HG03442 (cell line): ENCODE results near the gene TRAF1.
A peak's percentile ranks its signal among the peaks of the same experiment; 100 is the strongest.

ENCODE experiments used
- ATAC-seq: cut with Tn5 transposase; IDR thresholded peaks from one replicate; pipeline ENCODE4 v1.9.1; 2021; ENCODE audit warnings: mild to moderate bottlenecking, moderate library complexity; ENCODE audit not compliant: unreplicated experiment

Gene TRAF1

DNA sequence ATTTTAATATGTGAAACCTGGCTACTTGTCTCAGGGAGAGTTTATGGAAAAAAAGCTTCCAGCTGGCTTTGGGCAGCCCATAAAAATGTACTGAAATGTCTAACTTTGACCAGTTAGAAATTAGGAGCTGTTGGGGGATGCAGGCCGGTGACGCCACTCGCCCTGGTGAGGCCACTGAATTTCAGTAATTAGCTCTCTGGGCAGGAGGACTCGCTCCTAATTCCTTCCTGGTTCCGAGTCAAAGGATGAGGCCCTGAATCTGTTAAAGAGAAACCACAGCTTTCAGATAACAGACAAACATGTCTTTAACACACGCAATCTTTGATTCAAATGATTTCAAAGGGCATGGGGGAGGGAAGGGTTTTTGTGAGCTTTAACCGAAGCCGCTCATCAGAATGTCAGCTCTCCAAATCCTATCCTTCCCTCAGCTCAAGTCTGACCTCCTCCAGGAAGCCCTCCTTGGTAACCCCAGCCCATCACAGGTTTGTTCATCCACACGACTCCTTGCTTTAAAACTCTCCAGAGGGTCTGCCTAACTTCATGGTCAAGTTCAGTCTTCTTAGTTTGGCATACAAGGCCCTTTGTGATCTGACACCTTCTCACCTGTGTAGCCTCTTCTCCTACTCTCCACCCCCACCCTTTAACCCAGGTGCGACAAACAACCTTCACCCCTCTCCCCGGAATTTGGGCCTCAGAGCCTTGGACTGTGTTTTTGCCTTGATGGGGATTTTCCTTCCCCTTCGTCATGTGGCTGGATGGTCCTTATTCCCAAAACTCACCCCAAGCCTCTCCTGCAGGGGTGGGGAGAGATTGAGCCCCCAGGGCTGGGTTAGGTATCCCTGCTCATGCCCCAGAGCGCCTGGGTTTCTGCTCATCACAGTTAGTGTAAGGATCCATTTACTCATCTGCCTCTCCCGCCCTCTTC, 36.0 kb downstream of the TRAF1 start:
- ATAC-seq = no peak

DNA sequence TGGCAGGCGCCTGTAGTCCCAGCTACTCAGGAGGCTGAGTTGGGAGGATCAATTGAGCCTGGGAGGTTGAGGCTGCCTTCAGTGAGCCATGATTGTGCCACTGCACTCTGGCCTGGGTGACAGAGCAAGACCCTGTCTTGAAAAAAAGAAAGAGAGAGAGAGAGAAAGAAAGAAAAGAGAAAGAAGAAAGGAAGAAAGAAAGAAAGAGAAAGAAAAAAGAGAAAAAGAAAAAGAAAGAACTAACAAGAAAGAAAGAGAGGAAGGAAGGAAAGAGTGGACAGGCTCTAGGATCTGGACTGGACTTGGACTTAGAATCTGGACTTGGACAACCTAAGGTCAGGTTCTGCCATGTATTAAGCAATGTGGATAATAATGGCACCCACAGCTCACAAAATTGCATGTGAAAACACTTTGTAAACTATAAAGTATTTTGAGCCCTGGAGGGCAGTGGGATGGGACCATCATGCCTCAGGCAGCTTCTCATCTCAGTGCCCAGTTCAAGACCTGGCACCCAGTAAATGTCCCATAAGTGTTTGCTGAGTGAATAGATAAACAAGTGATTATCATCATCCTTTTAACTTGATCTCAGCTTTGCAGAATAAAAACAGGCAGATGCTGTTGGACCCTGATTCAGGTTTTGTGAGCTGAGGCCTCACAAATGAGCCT, 36.9 kb downstream of the TRAF1 start:
- ATAC-seq = no peak

DNA sequence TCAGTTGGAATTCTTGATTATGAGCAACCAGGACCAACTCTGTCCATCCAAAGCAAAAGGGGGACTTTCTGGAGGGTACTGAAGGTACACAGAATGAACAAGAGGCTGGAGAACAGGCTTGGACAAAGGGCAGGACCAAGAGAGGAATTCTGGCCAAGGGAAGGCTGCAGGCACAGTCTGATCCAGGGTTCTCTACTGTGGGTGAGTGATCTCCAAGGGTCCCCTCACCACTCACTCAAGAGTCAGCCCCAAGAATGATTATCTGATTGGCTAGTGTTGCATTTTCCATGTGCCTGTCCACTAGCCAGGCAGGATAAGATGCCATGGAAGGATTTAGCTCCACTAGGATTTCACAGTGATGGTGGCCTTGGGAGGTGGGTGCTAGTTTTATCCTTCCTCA, 38.0 kb downstream of the TRAF1 start:
- ATAC-seq = no peak

DNA sequence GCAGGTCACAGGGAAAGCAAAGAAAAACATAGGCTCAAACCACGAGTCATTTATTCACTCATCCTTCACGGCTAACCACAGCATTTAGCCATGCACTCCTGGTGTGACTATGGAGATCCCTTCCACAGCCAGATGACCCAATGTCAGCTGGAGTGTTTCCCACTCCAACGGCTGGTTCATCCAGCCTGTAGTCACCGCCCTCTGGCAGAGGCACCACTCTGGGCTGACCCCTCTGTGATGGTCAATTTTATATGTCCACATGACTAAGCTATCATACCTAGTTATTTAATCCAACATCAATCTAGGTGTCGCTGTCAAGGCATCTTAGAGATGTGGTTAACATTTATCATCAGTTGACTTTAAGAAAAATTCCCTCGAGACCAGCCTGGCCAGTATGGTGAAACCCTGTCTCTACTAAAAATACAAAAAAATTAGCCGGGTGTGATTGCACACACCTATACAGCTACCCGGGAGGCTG, 40.1 kb downstream of the TRAF1 start:
- ATAC-seq = no peak

DNA sequence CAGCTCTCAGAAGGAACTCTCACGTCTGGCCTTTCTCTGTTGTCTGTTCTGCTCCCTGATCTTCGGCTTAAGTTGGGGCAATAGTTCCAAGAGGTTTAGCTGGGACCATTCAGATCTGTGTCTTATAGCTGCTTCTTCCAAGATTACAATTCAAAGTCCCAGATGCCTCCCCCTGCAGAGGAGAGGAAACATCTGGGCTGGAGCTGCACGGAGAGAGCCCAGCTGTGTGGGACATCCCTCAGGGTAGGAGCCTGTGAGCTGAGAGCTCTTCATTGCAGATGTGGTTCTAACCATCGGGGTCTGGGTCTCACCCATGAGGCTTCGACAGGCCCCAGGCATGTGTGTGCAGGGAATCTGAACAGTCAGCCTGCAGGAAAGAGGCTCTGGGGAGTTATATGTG, 40.6 kb downstream of the TRAF1 start:
- ATAC-seq = no peak

DNA sequence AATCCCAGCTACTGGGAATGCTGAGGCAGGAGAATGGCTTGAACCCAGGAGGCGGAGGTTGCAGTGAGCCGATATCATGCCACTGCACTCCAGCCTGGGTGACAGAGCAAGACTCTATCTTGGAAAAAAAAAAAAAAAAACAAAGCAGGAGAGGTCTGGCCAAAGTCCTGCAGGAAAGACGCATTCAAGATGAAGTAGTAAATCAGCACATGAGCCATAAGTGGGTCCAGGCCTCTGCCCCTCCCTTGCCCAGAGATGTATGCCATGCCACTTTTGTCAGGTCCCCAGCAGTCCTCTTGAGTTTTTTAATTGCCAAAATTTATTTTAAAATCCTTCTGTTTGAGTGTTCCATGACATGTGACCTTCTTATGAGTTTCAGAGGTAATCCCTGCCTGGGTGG, 41.1 kb downstream of the TRAF1 start:
- no peak for ATAC-seq

DNA sequence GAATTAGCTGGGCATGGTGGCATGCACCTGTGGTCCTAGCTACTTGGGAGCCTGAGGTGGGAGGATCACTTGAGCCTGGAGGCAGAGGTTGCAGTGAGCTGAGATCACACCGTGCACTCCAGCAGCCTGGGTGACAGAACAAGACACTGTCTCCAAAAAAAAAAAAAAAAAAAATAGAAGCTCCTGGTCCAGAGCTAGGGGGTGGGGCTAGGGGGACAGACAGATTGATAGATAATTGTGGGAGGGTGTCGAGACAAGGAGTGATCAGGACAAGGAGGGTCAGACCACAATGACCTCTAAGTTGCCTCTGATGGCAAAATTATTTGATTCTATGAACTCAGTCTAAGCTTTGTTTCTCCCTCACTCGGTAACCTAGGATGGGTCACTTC, 43.0 kb downstream of the TRAF1 start:
- no peak for ATAC-seq

DNA sequence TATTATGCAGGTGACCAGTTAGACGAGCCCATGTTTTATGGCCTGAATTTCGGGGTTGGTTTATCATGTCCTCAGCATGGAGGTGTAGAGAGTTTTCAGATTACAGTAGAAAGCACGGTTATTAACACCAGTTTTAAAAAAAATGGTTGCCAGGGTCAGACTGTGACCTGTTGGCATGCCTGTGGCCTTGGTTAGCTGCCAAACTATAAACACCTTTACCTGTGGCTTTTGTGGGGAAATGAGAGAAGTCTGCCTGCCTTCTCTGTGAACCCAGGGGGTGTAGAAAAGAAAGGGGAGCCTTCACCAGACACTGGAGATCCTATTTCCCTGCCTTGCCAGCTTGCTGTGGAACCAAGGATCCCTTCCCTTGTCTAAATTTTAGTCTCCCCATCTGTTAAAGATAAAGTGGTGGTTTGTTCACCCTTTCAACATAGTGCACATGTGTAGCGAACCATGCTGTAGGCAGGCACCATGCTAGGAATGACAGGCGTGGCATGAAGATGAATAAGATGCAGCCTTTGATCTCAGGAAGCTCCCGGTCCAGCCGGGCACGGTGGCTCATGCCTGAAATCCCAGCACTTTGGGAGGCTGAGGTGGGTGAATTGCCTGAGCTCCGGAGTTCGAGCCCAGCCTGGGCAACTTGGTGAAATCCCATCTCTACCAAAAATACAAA, 43.5 kb downstream of the TRAF1 start:
- no peak for ATAC-seq

DNA sequence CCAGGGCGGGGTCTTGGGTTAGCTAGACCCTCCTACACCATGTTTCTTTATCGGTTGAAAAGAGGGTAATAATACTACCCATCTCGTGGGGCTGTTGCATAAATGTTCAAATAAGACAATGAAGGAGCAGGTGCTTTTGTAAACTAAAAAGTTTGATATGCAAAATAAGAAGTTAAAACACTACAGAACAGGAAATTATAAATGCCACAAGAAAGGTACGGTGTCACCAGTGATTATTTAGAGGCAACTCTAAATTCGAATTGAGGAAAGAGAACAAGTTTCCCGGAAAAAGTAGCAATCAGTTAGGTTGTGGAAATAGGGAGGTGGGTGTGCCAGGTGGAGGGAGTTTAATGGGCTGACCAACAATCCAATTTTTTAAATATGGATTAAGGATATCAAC, 47.1 kb downstream of the TRAF1 start:
- ATAC-seq = no peak

DNA sequence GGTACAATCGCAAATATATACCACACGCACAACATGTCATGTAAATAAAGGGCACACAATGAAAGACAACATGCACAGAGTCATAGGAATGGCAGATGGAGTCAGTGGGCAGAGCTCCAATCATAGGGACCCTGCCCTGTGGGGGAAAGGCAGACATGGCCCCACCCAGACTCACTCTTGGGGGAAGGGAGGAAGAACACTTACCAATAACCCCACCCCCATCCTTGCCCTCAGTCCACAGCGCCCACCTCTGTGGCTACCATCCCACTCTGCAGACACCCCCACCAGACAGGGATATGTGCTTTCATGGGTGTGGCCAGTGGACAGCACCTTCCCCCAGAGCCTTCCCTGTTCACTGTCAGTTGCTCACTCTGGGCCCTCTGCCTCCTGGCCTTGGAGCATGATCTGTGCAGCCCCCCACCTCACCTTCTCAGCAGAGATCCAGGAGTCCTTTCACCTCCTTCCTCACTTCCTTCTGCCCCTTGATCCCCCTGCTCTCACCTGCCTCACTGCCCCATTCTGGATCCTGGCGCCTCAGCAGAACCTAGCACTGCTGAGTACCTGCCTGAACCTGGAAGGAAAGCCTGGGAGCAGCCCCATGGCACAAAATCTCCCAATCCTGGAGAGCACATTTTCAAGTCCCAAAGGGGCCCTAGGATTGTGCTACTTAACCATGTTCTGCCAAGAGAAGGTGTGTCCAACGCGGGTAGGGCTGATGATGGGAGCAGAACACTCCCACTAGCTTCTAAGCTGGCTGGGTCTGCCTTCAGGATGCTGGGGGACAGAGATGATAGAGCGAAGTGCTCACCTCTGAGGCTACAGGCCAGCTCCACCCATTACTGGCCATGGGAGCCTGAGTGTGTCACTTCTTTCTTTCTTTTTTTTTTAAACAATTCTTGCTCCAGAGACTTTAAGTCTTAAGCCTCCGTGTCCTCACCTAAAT, 48.1 kb downstream of the TRAF1 start:
- ATAC-seq = no peak

DNA sequence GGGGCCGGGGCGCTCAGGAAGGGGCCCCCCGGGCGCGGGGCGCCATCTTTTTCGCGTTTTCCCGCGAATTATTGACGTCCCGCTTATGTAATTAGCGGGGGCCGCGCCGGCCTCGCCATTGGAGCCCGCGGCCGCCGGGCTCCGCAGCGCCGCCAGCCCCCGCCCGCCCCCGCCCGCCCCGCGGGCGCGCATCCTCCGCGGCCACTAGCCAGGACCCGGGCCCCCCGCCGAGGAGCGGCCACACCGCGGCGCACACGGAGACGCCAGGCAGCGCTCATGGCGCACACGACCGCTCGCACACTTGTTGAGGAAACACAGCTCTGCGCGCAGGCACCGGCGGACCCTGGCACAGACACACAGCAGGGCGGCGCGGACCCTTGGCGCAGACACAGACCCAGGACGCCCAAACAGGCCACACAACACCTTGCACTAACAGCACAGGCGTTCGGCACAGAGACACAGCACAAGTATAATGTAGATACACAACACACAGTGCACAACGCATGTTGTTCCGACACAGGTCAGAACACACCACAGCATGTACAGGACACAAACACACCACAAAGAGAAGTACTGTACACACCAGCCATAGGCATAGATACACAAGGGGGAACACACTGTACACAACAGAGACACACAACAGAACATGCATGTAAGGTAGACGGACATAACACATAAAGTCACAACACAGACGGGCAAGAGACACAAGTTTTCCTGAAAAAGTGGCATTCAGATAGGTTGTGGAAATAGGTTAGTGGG, 49.1 kb downstream of the TRAF1 start:
- ATAC-seq = peak; percentile 40

DNA sequence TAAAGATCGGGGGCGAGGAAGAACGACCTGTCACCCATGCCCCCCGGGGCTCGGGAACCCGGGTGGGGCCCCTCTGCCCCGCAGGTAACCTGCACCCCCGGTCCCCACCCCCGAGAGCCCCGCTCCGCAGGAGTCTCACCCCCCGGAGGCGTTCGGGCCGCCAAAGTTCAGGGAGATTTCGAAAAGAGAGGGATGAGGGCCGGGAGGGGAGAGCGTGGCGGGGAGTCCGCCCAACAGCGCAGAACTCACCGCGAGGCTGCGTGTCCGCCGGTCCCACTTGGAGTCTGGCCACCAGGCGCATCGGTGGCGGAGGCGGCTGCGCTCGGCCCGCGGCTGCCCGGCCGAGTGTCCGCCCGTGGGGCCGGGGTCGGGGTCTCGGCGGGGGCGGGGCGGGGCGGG, 49.8 kb downstream of the TRAF1 start, which contains the start of gene PHF19:
Gene PHF19 (minus strand): TSS at position 347 of the 399 bp plus-strand sequence. CDS start 2,447 bp downstream, outside the sequence.
- no peak for ATAC-seq

DNA sequence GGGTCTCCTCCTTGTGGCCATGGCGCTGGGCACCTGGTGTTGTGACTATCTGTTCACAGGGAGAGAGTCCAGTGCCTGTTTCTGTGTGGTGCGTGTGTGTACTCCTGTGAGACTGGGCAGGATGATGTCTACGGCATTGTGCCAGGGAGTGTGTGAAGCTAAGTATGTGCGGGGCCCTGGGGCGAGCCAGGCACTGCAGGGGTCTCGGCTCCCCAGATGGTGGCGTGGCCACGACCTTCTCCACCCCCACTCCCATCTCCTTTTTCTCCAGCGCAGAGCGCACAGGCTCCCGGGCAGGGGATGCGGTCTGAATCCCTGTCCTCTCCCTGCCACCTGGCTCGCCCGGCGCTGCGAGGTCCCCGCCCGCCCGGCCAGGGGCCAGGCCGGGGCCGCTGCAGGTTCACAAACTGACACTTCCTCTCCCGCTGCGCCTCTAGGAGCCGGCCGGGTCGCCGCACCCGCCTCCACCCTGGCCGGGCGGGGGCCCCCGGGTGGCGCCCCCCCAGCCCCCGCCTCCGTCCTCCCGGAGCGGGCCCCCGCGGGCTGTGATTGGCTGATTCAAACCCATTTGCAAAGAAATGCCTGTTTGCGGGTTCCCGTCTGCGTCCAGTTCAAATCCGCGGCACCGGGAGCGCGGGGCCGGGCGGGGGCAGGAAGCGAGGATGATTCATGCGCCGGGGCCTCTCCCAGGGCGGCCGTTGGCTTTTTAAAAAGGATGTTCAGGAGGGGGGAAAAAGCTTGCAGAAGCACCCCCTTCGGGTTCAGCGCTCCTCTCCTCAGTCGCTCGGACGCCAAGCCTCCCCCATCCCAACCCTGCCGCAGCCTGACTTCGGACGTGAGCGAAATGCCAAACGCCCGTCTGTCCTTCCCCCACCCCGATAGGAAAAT, 50.4 kb downstream of the TRAF1 start:
- peak; percentile 56 for ATAC-seq

DNA sequence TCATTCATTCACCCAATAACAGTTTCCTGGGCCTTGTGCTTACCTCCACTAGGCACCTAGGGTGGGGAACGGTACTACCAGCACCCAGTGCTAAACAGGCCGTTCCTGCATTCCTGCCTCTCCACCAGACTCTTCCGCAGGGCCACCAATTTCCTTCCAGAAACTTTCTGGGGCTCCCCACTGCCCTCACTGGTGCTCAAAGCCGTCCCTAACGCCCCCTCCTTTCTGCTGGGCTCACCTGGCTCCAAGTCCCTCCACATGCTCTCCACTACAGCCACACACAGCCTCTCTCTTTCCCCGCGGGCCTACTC, 51.0 kb downstream of the TRAF1 start:
- ATAC-seq = no peak

DNA sequence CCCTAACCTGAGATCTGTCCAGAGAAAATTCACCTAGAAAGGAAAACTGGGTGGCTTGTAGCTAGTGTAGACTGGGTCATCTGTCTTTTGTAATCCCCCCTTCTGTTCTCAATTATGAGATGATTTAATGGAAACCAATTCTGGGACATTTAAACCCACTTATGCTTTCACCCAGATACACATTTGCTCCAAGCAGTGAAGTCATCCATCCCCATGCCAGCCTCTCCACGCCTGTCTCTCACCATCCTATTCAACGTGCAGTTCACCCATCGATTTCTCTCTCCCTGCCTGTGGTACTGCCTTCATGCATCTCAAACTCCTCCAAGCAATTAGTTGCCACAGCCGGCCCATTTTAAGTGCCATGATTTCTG, 51.4 kb downstream of the TRAF1 start:
- no peak for ATAC-seq

DNA sequence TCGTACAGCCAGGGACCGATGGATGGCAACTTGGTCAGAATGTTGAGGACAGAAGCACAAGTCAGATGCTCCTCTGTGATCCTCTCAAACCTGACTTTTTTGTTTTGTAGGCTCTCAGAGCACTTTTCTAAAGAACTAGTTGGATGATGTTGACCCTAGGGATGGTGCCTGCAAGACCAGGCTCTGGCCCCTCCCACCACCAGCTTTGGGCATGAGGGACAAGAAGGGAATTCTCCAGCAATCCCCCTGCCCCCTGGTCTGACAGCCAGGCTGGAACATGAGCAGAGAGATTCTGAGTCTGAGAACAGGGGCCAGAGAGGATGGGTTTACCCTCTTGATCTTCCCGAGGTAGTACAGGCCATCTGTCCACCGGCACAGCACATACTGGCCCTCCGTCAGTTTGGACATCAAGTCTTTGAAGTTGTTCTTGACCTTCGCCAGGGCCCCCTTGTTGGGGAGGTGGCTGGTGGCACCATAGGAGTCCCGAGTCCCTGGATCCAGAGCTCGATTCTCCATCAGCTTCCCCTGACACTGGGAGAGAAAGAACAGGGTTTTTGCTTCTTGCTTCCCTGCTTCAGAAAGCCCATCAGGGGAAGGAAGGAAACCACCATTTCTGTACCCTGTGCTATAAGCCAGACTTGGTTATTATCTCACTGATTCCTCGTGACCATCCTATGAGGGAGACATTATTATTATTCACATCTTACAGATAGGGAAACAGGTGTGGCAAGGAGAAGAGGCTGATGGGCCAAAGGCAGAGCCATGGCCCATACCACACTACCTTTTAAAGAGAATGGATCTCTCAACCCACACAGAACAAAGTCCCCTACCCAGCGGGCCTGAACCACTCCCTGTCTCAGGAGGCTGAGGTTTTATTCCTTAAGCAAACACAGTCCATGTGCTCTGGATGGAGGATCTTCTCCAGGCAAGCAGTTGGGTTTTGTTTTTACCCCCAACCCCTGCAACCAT, 52.1 kb downstream of the TRAF1 start:
- no peak for ATAC-seq

DNA sequence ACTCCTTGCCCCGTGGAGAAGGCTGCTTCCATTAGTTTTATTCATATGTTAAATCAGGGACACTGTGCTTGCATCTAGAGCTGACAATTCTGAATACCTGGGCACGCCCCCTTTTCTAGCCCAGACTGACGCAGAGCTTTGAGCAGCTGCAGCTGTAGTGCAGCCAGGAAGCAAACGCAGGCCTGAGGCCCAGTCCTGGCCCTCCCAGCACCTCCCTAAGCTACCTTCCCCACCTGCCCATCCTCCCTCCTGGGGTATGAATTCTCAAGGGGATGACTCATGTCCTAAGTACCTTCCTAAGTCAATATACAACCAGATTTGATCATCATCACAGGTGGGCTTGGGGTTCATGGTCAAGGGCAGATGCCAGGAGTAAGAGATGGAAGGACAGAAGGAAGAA, 53.1 kb downstream of the TRAF1 start:
- no peak for ATAC-seq
